GM12874 (cell line): Measurements from ENCODE around the gene SGSH.

Experiments
- TF ChIP-seq, protein P1 (sequence below): IDR thresholded peaks from 2 replicates; pipeline ENCODE4 v1.5.1; 2011; ENCODE audit warnings: low read depth, mild to moderate bottlenecking, control low read depth, low read length, moderate library complexity; ENCODE audit not compliant: insufficient read depth

The SGSH gene

DNA sequence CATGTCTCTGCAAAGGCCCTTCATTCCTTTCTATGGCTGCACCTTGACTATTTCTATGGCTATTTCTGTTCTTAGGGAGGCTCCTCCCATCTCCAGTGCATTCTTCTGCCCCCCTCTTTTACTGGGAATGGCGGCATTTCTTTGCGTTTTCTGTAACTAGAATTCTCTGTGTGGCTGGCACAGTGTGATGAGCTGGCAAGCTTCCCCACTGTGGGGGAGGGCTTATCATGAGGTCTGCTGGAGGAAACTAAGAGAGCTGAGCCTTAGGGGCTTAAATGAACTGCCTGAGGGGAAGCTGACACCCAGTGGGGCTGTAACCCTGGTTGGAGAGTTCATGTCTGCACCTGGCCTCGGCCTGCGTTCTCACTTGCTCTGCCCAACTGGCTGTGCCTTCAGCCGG, 51.8 kb downstream of the SGSH start:
- TF ChIP-seq, protein P1, sequence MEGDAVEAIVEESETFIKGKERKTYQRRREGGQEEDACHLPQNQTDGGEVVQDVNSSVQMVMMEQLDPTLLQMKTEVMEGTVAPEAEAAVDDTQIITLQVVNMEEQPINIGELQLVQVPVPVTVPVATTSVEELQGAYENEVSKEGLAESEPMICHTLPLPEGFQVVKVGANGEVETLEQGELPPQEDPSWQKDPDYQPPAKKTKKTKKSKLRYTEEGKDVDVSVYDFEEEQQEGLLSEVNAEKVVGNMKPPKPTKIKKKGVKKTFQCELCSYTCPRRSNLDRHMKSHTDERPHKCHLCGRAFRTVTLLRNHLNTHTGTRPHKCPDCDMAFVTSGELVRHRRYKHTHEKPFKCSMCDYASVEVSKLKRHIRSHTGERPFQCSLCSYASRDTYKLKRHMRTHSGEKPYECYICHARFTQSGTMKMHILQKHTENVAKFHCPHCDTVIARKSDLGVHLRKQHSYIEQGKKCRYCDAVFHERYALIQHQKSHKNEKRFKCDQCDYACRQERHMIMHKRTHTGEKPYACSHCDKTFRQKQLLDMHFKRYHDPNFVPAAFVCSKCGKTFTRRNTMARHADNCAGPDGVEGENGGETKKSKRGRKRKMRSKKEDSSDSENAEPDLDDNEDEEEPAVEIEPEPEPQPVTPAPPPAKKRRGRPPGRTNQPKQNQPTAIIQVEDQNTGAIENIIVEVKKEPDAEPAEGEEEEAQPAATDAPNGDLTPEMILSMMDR = no peak

DNA sequence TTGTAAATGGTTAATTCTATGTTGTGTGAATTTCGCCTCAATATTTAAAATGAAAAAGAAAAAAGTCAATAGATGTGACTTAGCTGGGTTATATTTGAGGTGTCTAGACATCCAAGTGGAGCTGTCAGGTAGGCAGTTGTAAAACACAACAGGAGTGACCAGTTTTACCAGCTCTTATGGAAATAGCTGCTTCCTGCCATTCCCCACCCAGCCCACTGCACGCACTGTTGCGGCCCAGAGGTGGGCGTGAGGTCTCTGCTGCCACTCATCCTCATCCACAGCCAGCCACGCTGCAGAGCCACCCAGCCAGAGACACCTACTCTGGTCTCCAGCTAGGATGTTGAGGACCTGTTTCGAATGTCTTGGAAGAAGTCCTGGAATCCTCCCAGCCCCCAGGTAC, 53.7 kb downstream of the SGSH start:
- TF ChIP-seq, protein P1 = no peak

DNA sequence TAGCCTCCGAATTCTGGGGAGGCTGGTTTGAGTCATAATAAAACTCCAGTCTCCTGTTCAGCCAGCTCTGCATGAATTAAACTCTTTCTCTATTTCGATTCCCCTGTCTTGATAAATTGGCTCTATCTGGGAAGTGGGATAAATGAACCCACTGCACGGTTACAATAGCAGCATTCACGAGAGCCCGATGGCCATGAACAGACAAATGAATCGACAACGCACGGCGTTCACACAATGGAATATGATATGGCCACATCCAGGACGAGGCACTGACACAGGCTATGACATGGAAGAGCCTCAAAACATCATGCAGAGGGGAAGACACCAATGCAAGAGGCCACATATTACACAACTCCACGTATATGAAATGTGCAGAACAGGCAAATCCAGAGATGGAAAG, 55.9 kb downstream of the SGSH start:
- TF ChIP-seq, protein P1 = no peak

DNA sequence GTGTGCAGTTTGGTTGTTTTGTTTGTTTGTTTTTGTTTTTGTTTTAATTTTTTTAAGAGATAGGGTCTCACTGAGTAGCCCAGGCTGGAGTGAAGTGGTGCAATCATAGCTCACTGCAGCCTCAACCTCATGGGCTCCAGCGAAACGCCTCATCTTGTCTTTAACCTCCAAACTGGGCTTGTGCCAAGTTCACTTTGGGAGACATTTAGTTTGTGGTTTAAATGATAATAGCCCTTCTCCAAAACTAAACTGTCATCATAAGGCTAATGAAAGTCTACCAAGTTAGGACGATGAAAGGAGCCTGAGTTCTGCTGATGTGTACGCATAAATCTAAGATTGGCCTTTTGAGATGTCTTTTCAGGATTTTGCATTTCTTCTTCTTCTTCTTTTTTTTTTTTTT, 56.8 kb downstream of the SGSH start:
- TF ChIP-seq, protein P1 = no peak

DNA sequence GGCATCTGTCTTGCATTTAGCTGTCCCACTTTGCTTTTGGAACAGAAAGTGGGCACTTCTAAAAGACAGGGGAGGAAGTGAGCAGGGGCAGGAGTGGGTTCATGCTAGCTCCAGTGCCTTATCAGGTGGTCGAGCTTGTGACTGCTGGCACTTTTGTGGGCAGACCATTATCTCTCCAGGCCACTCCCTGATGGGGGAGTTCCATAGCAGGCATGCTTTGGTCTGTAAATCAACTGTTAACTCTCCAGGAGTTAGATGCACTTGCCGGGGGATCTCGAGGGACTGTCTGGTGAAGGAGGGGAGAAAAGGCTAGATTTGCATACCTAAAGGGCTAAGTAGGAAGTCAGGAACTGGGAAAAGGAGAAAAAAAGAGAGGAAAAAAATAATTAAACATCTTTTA, 59.6 kb downstream of the SGSH start:
- TF ChIP-seq, protein P1 = no peak
